ENCODE results near the gene KIRREL3. TPM values are rescaled to one million over a fixed set of nuclear protein-coding genes. Genes with fewer than 3 reads are reported as not detected.

The KIRREL3 gene
- total and polyA plus RNA-seq, 3 donors from 2014 or later: 1.0 to 1.1 (median 1.1) TPM

DNA sequence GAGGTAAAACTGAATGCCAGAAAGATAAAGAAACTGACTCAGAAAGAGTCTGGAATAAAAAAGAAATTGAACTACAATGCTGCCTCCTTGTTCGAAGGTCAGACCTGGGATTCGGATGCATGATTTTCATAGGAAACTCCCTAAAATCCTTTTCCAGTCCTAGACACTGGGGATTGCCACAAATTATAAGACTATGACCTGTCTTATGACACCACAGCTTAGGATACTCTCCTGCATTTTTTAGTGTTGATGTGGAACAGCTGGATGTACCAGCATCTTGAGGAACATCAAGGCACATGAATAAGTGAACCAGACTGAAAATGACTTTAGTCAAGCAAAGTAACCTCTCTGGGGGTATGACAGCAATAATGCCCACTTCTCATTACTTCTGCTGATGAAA lies 9.0 kb downstream of the KIRREL3 start:
- intact Hi-C loops (cut with DNase I; ENCODE audit: low total_unique reads): no loop called here
- no peak for DNase-seq
- Histone ChIP-seq H3K27me3 (no peaks in the 10 kb centered on the region), H3K36me3 (ENCODE audit: low read depth, missing control alignments) (no peaks in the 10 kb centered on the region), H3K9me3 (no peaks in the 10 kb centered on the region), H3K4me1 (no peaks in the 10 kb centered on the region), H3K27ac (no peak overlapping the region), H3K4me3 (no peak overlapping the region)
- no peak for TF ChIP-seq POLR2A (IDR thresholded peaks at IDR 0.05)
- TF ChIP-seq, protein P1, sequence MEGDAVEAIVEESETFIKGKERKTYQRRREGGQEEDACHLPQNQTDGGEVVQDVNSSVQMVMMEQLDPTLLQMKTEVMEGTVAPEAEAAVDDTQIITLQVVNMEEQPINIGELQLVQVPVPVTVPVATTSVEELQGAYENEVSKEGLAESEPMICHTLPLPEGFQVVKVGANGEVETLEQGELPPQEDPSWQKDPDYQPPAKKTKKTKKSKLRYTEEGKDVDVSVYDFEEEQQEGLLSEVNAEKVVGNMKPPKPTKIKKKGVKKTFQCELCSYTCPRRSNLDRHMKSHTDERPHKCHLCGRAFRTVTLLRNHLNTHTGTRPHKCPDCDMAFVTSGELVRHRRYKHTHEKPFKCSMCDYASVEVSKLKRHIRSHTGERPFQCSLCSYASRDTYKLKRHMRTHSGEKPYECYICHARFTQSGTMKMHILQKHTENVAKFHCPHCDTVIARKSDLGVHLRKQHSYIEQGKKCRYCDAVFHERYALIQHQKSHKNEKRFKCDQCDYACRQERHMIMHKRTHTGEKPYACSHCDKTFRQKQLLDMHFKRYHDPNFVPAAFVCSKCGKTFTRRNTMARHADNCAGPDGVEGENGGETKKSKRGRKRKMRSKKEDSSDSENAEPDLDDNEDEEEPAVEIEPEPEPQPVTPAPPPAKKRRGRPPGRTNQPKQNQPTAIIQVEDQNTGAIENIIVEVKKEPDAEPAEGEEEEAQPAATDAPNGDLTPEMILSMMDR (IDR thresholded peaks at IDR 0.05): no peak
- WGBS, 2 donors: 72% methylated on average over 2 of the region's 2 CpGs

DNA sequence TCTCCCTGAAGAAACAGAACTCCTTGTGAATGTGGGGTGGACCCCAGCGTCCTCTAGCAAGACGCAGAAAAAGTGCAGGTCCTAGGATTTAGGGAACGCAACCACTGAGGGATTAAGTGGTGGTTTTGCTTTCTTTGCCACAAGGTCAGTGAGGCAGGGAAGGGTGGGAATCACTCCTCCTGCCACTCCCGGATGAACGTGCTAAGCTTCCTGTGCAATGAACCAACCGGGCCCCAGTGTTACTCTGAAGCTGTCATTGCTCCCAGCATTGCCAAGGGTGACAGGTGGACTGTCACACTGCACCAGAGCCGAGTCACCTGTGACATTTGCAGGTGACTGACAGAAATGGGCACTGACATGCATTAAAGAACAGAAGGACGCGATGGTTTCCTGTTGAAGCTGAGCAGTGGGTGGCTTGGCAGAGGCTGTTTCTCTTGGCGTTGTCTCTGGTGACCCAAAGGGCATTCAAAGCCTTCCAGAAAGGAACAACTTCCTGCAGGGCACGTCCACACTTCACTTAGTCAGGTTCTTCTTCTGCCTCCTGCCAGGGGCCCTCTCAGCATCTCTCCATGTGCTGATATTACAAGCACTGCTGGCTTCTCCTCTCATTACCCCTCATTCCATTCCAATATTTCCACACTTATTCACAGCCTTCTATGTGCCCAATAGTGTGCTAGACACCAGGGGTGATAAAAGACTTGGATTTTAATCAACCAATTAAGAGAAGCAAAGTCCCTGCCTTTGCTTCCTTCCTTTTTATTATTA lies 9.7 kb downstream of the KIRREL3 start:
- H3K4me1 ChIP-seq: no peaks in the 10 kb centered on the region
- 50% methylated on average over 11 of the region's 11 CpGs for WGBS, 2 donors
- TF ChIP-seq POLR2A (IDR thresholded peaks at IDR 0.05): no peak
- TF ChIP-seq, protein P1 (IDR thresholded peaks at IDR 0.05): no peak
- no peaks in the 10 kb centered on the region for H3K36me3 ChIP-seq (ENCODE audit: low read depth, missing control alignments)
- intact Hi-C loops (cut with DNase I; ENCODE audit: low total_unique reads): no loop called here
- no peaks in the 10 kb centered on the region for H3K9me3 ChIP-seq
- H3K27ac ChIP-seq: no peak overlapping the region
- DNase-seq: no peak
- H3K4me3 ChIP-seq: peak overlapping the region in 1 of 2 donors; percentile 27
- H3K27me3 ChIP-seq: no peaks in the 10 kb centered on the region

DNA sequence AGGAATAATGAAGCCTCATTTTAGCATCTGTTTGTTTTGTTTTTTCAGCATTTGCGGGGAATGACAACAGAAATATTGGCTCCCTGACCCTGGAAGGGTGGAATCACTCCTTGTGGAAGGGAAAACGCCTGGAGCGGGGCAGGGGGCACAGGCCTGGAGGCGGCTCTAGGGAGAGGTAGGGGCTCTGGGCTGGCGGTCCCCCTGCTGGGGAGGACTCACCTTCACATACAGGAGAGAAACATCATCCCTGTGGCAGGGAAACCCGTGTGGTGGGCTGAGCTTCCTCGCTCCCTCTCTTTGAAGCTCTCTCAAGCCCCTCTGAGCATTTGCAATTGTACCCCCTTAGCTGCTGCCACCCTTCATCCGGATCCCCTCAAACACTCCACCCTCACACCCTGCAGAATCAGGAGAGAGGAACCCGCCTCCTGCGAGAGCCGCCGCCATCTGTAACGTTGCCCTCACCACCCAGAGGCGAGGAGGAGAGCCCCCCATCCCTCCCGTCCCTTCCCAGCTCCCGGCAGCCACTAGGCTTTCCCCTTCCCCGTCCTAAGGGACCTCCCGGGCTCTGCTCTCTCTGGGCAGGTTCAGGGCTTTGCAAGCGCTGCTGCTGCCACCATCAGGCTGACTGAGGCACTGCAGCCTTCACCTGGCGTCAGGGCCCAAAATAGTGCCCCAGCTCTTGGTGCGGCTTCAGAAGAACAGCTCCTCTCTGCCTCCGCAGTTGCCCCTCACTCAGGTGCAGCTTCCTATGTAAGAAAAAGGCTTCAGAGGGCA lies 10.4 kb downstream of the KIRREL3 start:
- H3K4me3 ChIP-seq: peak overlapping the region in 1 of 2 donors; percentile 27
- H3K9me3 ChIP-seq: no peaks in the 10 kb centered on the region
- intact Hi-C loops (cut with DNase I; ENCODE audit: low total_unique reads): no loop called here
- H3K27me3 ChIP-seq: no peaks in the 10 kb centered on the region
- H3K4me1 ChIP-seq: no peaks in the 10 kb centered on the region
- no peaks in the 10 kb centered on the region for H3K36me3 ChIP-seq (ENCODE audit: low read depth, missing control alignments)
- DNase-seq: peak; percentile 85
- H3K27ac ChIP-seq: no peak overlapping the region
- TF ChIP-seq POLR2A (IDR thresholded peaks at IDR 0.05): no peak
- TF ChIP-seq, protein P1 (IDR thresholded peaks at IDR 0.05): peak; percentile 56 to 89 (median 77)
- 27 to 37% methylated on average over 8 to 22 of the region's 22 CpGs for WGBS, 2 donors

DNA sequence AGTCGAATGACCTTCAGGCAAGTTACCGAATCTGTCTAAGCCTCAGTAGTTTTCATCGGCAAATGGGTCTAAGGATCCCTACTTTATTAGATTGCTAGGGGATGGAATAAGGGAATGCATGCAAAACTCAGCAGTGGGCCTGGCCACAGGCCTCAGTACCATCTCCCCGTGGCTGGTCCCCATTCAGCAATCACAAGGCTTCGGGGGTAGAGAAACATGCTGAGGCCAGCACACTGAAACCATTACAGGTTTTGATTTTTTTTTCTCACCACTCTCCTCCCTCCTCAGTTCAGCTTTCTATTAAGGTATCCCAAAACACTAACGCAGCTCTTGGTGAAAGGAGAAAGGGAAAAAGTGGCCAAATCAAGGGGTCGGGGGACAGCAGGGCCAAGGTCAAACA lies 11.9 kb downstream of the KIRREL3 start:
- 90 to 91% methylated on average over 7 of the region's 7 CpGs for WGBS, 2 donors
- DNase-seq: no peak
- Histone ChIP-seq H3K27me3 (no peaks in the 10 kb centered on the region), H3K4me1 (no peaks in the 10 kb centered on the region), H3K9me3 (no peaks in the 10 kb centered on the region), H3K4me3 (no peak overlapping the region), H3K36me3 (ENCODE audit: low read depth, missing control alignments) (no peaks in the 10 kb centered on the region), H3K27ac (no peak overlapping the region)
- intact Hi-C loops (cut with DNase I; ENCODE audit: low total_unique reads): no loop called here
- no peak for TF ChIP-seq POLR2A (IDR thresholded peaks at IDR 0.05)
- TF ChIP-seq, protein P1 (IDR thresholded peaks at IDR 0.05): no peak

All from testis (tissue), 3 donors.